HG03175 (cell line): ENCODE measurements around the gene SLC34A1.

Source experiments
- ATAC-seq: cut with Tn5 transposase; IDR thresholded peaks from one replicate; pipeline ENCODE4 v1.9.1; 2021; ENCODE audit warnings: mild to moderate bottlenecking, moderate library complexity; ENCODE audit not compliant: unreplicated experiment

Gene SLC34A1

GRCh38 chr5:177385720-177386119 is 1.5 kb downstream of the SLC34A1 start:
- ATAC-seq = no peak

- ATAC-seq = no peak
These were observed 2.3 kb downstream of the SLC34A1 start for GRCh38 chr5:177386542-177386941.

GRCh38 chr5:177387405-177387804 is 3.2 kb downstream of the SLC34A1 start:
- ATAC-seq = no peak

GRCh38 chr5:177388521-177389052 is 4.4 kb downstream of the SLC34A1 start:
- ATAC-seq = no peak

DNA sequence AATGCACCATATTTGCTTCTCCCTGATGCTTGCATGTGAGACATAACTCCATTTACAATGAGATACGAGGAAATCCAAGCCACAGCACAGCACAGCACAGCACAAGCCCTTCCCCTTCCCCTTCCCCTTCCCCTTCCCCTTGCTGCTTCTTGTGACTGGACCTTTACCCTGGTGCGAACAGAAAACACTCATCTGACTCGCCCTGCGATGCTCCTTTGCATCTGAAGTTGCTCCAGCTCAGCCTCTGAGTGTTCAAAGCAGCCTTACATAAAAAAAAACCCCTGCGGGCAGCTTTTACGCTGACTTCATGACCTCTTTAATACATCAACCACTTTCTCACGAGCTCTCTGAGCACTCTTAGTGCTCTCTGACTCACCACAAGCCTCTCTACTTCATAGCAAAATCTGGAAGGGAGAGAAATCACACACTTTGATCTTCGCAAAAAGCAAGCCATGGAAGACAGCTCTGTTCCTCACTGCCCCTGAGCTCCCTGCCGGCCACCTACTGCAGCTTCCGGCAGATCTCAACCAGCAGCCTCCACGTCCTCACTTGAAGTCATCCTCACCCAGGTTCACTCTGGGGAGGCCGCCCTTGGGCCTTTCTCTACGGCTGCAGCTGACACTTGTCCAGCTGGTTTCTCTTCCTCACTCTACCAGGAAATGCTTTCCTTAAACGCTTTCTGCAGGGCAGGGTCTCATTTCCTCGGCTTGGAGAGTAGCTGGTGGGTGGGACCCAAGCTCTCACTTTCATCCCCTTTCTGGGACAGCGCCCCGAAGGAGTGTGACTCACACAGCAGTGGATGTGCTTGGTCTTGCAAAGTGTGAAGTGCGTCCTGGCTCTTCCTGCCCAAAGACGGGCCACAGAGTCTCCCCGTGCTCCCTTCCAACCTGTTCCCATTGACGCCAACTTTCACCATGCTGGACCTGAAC is 5.3 kb downstream of the SLC34A1 start:
- peak; percentile 49 for ATAC-seq

- ATAC-seq = peak; percentile 62
These were observed 6.4 kb downstream of the SLC34A1 start for GRCh38 chr5:177390363-177391300.

DNA sequence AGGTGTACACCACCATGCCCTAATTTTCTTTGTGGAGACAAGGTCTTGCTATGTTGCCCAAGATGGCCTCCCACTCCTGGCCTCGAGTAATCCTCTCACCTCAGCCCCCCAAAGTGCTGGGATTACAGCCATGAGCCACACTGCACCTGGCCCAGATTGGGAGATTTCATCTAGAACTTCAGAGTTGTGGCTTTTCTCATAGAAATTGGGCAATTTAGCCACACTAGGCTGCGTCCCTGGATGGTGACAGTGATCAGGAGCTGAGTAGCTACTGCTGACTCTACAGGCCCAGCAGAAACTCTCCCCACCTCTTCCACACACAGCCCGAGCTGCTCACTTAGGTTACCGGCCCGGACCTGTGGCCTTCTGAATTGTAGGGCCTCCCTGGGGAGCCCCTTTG is 8.5 kb downstream of the SLC34A1 start:
- no peak for ATAC-seq

DNA sequence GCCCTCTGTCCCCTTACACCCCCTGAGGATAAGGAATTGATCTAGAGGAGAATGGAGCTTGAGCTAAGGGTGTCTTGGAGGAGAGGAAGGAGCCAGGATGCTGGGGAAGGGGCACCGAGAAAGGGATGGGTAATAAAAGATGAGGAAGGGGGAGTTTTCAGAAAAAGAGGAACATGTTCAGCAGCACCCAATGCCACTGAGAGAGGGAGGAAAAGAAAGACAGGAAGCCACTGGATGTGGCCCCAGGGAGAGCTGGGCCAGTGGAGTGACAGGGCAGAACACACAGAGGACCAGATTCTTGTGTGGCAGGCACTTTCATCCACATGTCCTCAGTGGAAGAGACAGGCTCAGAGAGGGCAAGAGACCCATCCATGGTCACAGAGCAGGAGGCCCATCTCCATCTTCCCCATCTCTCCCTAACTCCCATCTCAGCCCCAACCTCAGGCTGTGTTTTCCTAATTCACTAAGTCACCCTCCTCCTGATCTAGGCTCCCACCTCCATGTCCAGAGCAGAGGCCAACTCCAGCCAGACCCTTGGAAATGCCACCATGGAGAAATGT is 9.1 kb downstream of the SLC34A1 start:
- ATAC-seq = no peak

DNA sequence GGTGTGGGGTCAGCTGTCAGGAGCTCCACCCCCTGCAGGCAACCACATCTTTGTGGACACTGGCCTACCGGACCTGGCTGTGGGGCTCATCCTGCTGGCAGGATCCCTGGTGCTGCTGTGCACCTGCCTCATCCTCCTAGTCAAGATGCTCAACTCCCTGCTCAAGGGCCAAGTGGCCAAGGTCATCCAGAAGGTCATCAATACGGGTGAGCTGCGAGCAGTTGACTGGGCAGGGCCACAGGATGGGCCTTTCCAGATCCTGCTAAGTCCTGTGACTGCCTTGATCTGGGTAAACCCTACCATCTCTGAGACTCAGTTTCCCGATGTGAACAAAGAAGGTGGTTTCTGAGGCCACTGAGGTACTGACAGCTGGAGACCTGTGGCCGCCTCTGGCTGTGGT is 9.8 kb downstream of the SLC34A1 start:
- ATAC-seq = no peak

DNA sequence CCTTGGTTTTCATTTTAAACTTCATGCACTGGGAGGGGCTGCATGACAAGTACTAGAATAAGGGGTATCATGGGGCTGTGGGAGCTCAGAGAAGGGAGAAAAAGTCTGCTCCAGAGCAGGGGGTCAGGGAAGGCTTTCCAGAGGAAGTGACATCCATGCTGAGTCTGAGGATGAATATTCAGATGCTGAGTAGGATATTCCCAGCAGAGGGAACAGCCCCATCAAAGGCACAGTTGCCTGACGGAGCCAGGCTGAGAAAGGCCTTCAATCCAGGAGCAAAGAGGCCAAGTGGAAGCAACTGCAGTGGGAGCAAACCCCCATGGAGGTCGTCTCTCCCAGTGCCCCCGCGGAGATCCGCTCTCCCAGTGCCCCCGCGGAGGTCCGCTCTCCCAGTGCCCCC is 11.8 kb downstream of the SLC34A1 start:
- no peak for ATAC-seq

DNA sequence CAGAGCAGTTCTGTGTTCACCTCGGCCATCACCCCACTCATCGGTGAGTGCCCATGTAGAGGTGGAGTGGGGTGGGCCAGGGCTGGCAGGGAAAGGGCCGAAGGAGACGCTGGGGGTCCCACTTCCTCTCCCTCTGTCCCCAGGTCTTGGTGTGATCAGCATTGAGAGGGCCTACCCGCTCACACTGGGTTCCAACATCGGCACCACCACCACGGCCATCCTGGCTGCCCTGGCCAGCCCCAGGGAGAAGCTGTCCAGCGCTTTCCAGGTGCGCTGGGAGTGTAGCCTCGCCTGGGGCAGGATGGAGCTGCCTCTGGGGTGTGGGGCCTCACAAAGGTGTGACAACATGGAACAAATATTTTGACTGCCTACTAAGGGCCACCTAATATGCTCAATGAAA is 12.6 kb downstream of the SLC34A1 start:
- no peak for ATAC-seq

- no peak for ATAC-seq
These were observed 13.7 kb downstream of the SLC34A1 start for GRCh38 chr5:177397875-177398390.

- ATAC-seq = no peak
These were observed 16.0 kb downstream of the SLC34A1 start, which contains the start of gene PFN3 for GRCh38 chr5:177399997-177400868. TSS of gene PFN3 (minus strand) at chr5:177400661. CDS start at chr5:177400576, 85 bp downstream.

- ATAC-seq = no peak
These were observed 18.2 kb downstream of the SLC34A1 start for GRCh38 chr5:177402271-177403043.

- ATAC-seq = peak; percentile 14
These were observed 19.0 kb downstream of the SLC34A1 start for GRCh38 chr5:177403102-177403791.

DNA sequence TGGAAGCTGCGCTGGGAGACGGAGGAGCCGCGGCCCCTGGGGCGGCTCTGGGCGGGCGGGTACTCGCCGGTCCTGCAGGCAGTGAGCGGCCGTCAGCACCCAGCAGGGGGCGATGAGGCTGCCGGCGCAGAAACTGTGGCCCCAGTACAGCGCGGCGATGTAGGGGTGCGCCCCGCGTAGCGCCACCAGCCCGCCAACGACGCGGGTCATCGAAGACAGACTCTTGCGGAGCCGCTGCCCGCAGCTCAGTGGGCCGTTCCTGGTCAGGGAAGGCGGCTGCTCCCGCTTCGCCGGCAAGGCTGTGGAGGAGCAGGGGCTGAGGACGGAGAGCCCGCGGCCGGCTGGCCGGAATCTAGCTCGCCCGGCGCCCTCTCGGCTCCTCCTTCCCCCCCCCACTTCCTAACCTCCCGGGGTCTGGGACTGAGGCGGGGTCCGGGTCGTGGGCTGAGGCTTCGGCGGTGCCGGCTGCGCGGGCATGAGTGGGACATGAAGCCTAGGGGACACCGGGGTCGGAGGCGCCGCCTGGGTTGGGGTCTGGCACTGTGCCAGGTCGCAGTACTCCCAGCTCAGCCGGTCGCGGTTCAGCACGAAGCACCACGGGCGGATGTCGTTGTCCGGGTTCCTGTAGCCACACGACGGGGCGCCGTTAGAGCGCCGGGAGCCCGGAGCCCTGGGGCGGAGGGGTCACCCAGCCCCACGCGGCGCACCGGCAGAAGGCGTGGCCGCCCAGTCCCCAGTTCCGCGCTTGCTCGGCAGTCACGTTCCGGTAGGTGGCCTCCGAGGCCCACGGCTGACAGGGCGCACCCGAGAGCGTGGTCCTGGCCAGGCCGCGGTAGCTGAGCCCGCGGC is 19.8 kb downstream of the SLC34A1 start:
- ATAC-seq = peak; percentile 79

DNA sequence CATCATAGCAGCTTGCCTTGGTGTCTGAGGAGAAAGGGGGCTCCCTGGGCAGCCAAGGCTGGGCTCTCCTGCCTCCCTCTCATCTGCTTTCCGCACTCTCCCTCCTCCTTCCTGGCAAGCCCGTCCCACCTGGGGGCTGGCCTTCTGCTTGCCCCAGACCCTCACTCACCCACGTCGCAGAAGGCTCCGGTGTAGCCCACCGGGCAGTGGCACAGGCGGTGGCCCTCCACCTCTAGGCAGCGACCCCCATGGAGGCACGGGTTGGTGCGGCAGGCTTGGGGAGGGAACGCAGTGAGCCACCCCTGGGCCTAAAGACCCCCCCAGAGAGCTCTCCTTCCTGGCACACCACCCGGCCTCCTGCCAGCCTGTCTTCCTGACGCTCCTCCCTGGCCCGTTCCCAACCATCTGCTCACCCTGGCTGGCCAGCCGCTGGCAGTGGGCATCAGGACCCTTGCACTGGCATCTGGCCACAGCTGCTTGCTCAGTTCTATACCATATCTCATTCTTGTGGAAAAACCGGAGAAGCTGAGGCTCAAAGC is 20.5 kb downstream of the SLC34A1 start:
- ATAC-seq = no peak
